WTC11 (cell line): Measurements from ENCODE around the gene DNAAF6. TPM values are rescaled to one million over a fixed set of nuclear protein-coding genes. Genes with fewer than 3 reads are reported as not detected.

Experiments
- ATAC-seq: fragments of 200-7000 bp; cut with Tn5 transposase; 2 replicates; pipeline ENCODE4 v1.10.0; 2021; ENCODE audit warnings: mild to moderate bottlenecking, moderate library complexity
- CTCF ChIA-PET: fragments of 300-600 bp; sonication (Branson Sonifier 250); formaldehyde crosslinking; loops from one replicate; lab custom pipeline; 2021; ENCODE audit warnings: antibody characterized with exemption; lab: Charles Lee
- POLR2A ChIA-PET: fragments of 350-600 bp; sonication (Branson Sonifier 250); formaldehyde crosslinking; loops from one replicate; lab custom pipeline; 2021; ENCODE audit warnings: antibody characterized with exemption; lab: Charles Lee
- DNase-seq: peaks from one replicate; pipeline ENCODE4 v3.0.0; 2021; ENCODE audit warnings: low spot score
- H3K27ac Mint-ChIP-seq: 2 replicates; pipeline ENCODE4 v1.8.0; 2021; ENCODE audit warnings: mixed read lengths
- H3K27me3 Mint-ChIP-seq: 2 replicates; pipeline ENCODE4 v1.8.0; 2021; ENCODE audit warnings: low read depth, mild to moderate bottlenecking, moderate library complexity, mixed read lengths
- H3K36me3 Mint-ChIP-seq: 2 replicates; pipeline ENCODE4 v1.8.0; 2021; ENCODE audit warnings: mixed read lengths
- H3K4me1 Mint-ChIP-seq: 2 replicates; pipeline ENCODE4 v1.8.0; 2022; ENCODE audit warnings: mixed read lengths
- H3K4me3 Mint-ChIP-seq: 2 replicates; pipeline ENCODE4 v1.8.0; 2021; ENCODE audit warnings: mild to moderate bottlenecking, moderate library complexity, mixed read lengths
- H3K9me3 Mint-ChIP-seq: 2 replicates; pipeline ENCODE4 v1.8.0; 2021; ENCODE audit warnings: mixed read lengths
- CREB1 ChIP-seq: sonication (generic); formaldehyde crosslinking; IDR thresholded peaks from 2 replicates; pipeline ENCODE4 v1.8.0; 2023; ENCODE audit warnings: mild to moderate bottlenecking, missing genetic modification reagents
- ETV6 ChIP-seq: sonication (generic); formaldehyde crosslinking; IDR thresholded peaks from 2 replicates; pipeline ENCODE4 v1.8.1; 2022; ENCODE audit warnings: mild to moderate bottlenecking, missing genetic modification reagents
- IRF1 ChIP-seq: sonication (generic); formaldehyde crosslinking; IDR thresholded peaks from 2 replicates; pipeline ENCODE4 v1.8.0; 2023; ENCODE audit warnings: missing genetic modification reagents
- IRF2 ChIP-seq: sonication (generic); formaldehyde crosslinking; IDR thresholded peaks from 2 replicates; pipeline ENCODE4 v1.8.0; 2022; ENCODE audit warnings: low read depth, missing genetic modification reagents, borderline replicate concordance
- JUN ChIP-seq: sonication (generic); formaldehyde crosslinking; IDR thresholded peaks from 2 replicates; pipeline ENCODE4 v1.8.0; 2023; ENCODE audit warnings: mild to moderate bottlenecking, missing genetic modification reagents
- KAT7 ChIP-seq: sonication (generic); formaldehyde crosslinking; IDR thresholded peaks from 2 replicates; pipeline ENCODE4 v1.8.1; 2023; ENCODE audit warnings: missing genetic modification reagents, mild to moderate bottlenecking, borderline replicate concordance
- MAX ChIP-seq: sonication (generic); formaldehyde crosslinking; IDR thresholded peaks from 2 replicates; pipeline ENCODE4 v1.8.0; 2022; ENCODE audit warnings: mild to moderate bottlenecking, missing genetic modification reagents
- NFATC4 ChIP-seq: fragments of 250-450 bp; sonication (Bioruptor Pico); IDR thresholded peaks from 2 replicates; pipeline ENCODE4 v1.9.0; 2021; ENCODE audit warnings: mild to moderate bottlenecking
- NFYB ChIP-seq: sonication (generic); formaldehyde crosslinking; conservative IDR thresholded peaks from 2 replicates; pipeline ENCODE4 v1.8.0; 2022; ENCODE audit warnings: low read depth, missing genetic modification reagents
- NR3C1 ChIP-seq: sonication (generic); formaldehyde crosslinking; conservative IDR thresholded peaks from 2 replicates; pipeline ENCODE4 v1.8.1; 2023; ENCODE audit warnings: low read depth, mild to moderate bottlenecking, missing genetic modification reagents
- PRDM15 ChIP-seq: sonication (generic); formaldehyde crosslinking; IDR thresholded peaks from 2 replicates; pipeline ENCODE4 v1.8.0; 2022; ENCODE audit warnings: missing genetic modification reagents
- RELA ChIP-seq: sonication (generic); formaldehyde crosslinking; IDR thresholded peaks from 2 replicates; pipeline ENCODE4 v1.8.1; 2022; ENCODE audit warnings: missing genetic modification reagents, mild to moderate bottlenecking, borderline replicate concordance
- RORB ChIP-seq: fragments of 250-450 bp; sonication (Bioruptor Pico); IDR thresholded peaks from 2 replicates; pipeline ENCODE4 v1.9.0; 2021; ENCODE audit warnings: mild to moderate bottlenecking
- TCF7 ChIP-seq: sonication (generic); formaldehyde crosslinking; IDR thresholded peaks from 2 replicates; pipeline ENCODE4 v1.8.0; 2022; ENCODE audit warnings: mild to moderate bottlenecking, low read depth, missing genetic modification reagents, moderate library complexity
- TP53 ChIP-seq: sonication (generic); formaldehyde crosslinking; IDR thresholded peaks from 2 replicates; pipeline ENCODE4 v1.8.1; 2023; ENCODE audit warnings: mild to moderate bottlenecking, missing genetic modification reagents
- USF2 ChIP-seq: sonication (generic); formaldehyde crosslinking; IDR thresholded peaks from 2 replicates; pipeline ENCODE4 v1.8.1; 2023; ENCODE audit warnings: mild to moderate bottlenecking, missing genetic modification reagents, moderate library complexity
- ZBTB21 ChIP-seq: sonication (generic); formaldehyde crosslinking; IDR thresholded peaks from 2 replicates; pipeline ENCODE4 v1.8.1; 2023; ENCODE audit warnings: mild to moderate bottlenecking, missing genetic modification reagents, borderline replicate concordance
- ZNF121 ChIP-seq: sonication (generic); formaldehyde crosslinking; IDR thresholded peaks from 2 replicates; pipeline ENCODE4 v1.8.0; 2023; ENCODE audit warnings: missing genetic modification reagents
- ZNF263 ChIP-seq: sonication (generic); formaldehyde crosslinking; IDR thresholded peaks from 2 replicates; pipeline ENCODE4 v1.8.1; 2022; ENCODE audit warnings: low read depth, mild to moderate bottlenecking, moderate library complexity, missing genetic modification reagents
- ZNF281 ChIP-seq: sonication (generic); formaldehyde crosslinking; IDR thresholded peaks from 2 replicates; pipeline ENCODE4 v1.8.0; 2023; ENCODE audit warnings: mild to moderate bottlenecking, missing genetic modification reagents
- ZNF317 ChIP-seq: sonication (generic); formaldehyde crosslinking; IDR thresholded peaks from 2 replicates; pipeline ENCODE4 v1.8.1; 2023; ENCODE audit warnings: low read depth, mild to moderate bottlenecking, moderate library complexity, missing genetic modification reagents, borderline replicate concordance
- ZNF396 ChIP-seq: fragments of 250-450 bp; sonication (Bioruptor Pico); IDR thresholded peaks from 2 replicates; pipeline ENCODE4 v1.8.0; 2021; ENCODE audit warnings: mild to moderate bottlenecking, moderate library complexity, borderline replicate concordance
- ZNF671 ChIP-seq: fragments of 250-450 bp; sonication (Bioruptor Pico); IDR thresholded peaks from 2 replicates; pipeline ENCODE4 v1.8.0; 2021; ENCODE audit warnings: mild to moderate bottlenecking
- total RNA-seq: library from RNA; stranded (reverse); gene quantifications from 3 replicates; pipeline ENCODE4 v1.2.3, GENCODE V29; 2021

Gene DNAAF6
- total RNA-seq, 1 experiment from 2014 or later = not detected

GRCh38 chrX:107168257-107168656, 38.2 kb upstream of the DNAAF6 start:
- ATAC-seq = no peak
- Mint-ChIP-seq H3K36me3 (no peaks in the 10 kb centered on the region), H3K4me1 (peaks cover 3% of the 10 kb centered on the region; the same call in 1 of the 2 replicates), H3K4me3 (no peak overlapping the region), H3K27me3 (no peaks in the 10 kb centered on the region; the same call in 1 of the 2 replicates)
- CTCF ChIA-PET = no interaction called here
- no peak for TF ChIP-seq MAX (CRISPR knock-in tag)
- no peak for TF ChIP-seq ETV6 (CRISPR knock-in tag)
- TF ChIP-seq USF2 (CRISPR knock-in tag) = no peak
- TF ChIP-seq PRDM15 = no peak
- TF ChIP-seq IRF2 (CRISPR knock-in tag) = no peak
- TF ChIP-seq, all 79 proteins: peak for 0
- no peak for DNase-seq
- Mint-ChIP-seq H3K9me3 (peaks cover 4% of the 10 kb centered on the region; the same call in 1 of the 2 replicates), H3K27ac (no peak overlapping the region)
- POLR2A ChIA-PET = no interaction called here

- Mint-ChIP-seq H3K36me3 (no peaks in the 10 kb centered on the region), H3K4me1 (peaks cover 3% of the 10 kb centered on the region; the same call in 1 of the 2 replicates), H3K4me3 (no peak overlapping the region), H3K27ac (no peak overlapping the region), H3K27me3 (no peaks in the 10 kb centered on the region; the same call in 1 of the 2 replicates), H3K9me3 (peaks cover 4% of the 10 kb centered on the region; the same call in 1 of the 2 replicates)
- DNase-seq = no peak
- ATAC-seq = no peak
- ChIA-PET CTCF (no interaction called here), POLR2A (no interaction called here)
- TF ChIP-seq IRF1 (CRISPR knock-in tag) (no peak), TP53 (CRISPR knock-in tag) (no peak), NFYB (CRISPR knock-in tag) (no peak), NFATC4 (CRISPR knock-in tag) (no peak), ZNF671 (CRISPR knock-in tag) (no peak), ZBTB21 (CRISPR knock-in tag) (no peak), RORB (CRISPR knock-in tag) (no peak), JUN (CRISPR knock-in tag) (no peak), RELA (no peak), ZNF317 (CRISPR knock-in tag) (no peak), ZNF121 (CRISPR knock-in tag) (no peak), KAT7 (CRISPR knock-in tag) (no peak), ZNF396 (CRISPR knock-in tag) (no peak)
These were observed 37.7 kb upstream of the DNAAF6 start for GRCh38 chrX:107168712-107169111.

- Mint-ChIP-seq H3K4me3 (no peak overlapping the region), H3K27ac (no peak overlapping the region), H3K4me1 (peaks cover 3% of the 10 kb centered on the region; the same call in 1 of the 2 replicates), H3K9me3 (no peaks in the 10 kb centered on the region), H3K36me3 (no peaks in the 10 kb centered on the region), H3K27me3 (no peaks in the 10 kb centered on the region; the same call in 1 of the 2 replicates)
- TF ChIP-seq RELA (no peak), KAT7 (CRISPR knock-in tag) (no peak), TCF7 (CRISPR knock-in tag) (no peak), CREB1 (no peak), ZNF263 (CRISPR knock-in tag) (no peak), ZNF281 (CRISPR knock-in tag) (no peak), NR3C1 (CRISPR knock-in tag) (no peak)
- DNase-seq = no peak
- no peak for ATAC-seq
- ChIA-PET CTCF (no interaction called here), POLR2A (no interaction called here)
These were observed 34.9 kb upstream of the DNAAF6 start for GRCh38 chrX:107171369-107172102.
